Spleen (tissue), 7 donors: ENCODE measurements around the gene HEYL.

ENCODE experiments used
- POLR2A ChIP-seq, 3 donors: fragments of 450-650 bp; IDR thresholded peaks; one replicate each; pipeline ENCODE4 v1.5.1; 2017; ENCODE audit warnings: antibody characterized with exemption in 3 of 3, mild to moderate bottlenecking in 1 of 3
- POLR2AphosphoS5 ChIP-seq, 3 donors: sonication (generic); formaldehyde crosslinking; IDR thresholded peaks; one replicate each; pipeline ENCODE4 v1.5.1; 2017; ENCODE audit warnings: antibody characterized with exemption in 3 of 3
- TF ChIP-seq, protein P1 (sequence below), 11 experiments: fragments of 200-600 bp in 7 of 11; fragments of 450-650 bp in 4 of 11; sonication (generic) in 4 of 11; IDR thresholded peaks in 8 of 11; conservative IDR thresholded peaks in 3 of 11; 1 replicate in 7 of 11; 2 replicates in 4 of 11; pipeline versions ENCODE4 v1.4.0 to v1.8.0; 2016 to 2021; ENCODE audit warnings: antibody characterized with exemption in 11 of 11, inconsistent platforms in 4 of 11, mild to moderate bottlenecking in 1 of 11
- donor health status: DM: no; HTN: no; CAD: no; lungs with moderate emphysema.
- donor health status: DM: no; HTN: no; CAD: no.
- donor health status: DM: no; HTN: no; CAD: no.

DNA sequence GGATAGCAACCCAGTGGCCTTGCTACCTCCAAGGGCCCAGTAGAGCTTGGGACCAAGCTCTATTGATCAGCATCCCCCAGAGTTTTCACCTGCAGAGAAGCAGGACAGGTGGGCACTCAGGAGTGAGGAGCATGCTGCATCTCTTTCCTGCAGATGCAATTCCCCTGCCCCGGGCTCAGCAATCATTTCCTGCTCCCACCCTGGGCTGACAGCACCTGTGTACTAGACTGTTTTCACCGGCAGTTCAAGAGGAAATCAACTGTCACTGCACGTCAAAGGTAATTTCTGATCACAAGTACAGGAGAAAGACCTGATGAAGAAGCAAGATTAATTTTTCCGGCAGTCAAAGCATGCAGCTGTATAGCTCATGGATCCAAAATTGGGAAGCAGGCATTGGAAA lies 41.3 kb upstream of the HEYL start:
- TF ChIP-seq, protein P1, sequence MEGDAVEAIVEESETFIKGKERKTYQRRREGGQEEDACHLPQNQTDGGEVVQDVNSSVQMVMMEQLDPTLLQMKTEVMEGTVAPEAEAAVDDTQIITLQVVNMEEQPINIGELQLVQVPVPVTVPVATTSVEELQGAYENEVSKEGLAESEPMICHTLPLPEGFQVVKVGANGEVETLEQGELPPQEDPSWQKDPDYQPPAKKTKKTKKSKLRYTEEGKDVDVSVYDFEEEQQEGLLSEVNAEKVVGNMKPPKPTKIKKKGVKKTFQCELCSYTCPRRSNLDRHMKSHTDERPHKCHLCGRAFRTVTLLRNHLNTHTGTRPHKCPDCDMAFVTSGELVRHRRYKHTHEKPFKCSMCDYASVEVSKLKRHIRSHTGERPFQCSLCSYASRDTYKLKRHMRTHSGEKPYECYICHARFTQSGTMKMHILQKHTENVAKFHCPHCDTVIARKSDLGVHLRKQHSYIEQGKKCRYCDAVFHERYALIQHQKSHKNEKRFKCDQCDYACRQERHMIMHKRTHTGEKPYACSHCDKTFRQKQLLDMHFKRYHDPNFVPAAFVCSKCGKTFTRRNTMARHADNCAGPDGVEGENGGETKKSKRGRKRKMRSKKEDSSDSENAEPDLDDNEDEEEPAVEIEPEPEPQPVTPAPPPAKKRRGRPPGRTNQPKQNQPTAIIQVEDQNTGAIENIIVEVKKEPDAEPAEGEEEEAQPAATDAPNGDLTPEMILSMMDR (IDR thresholded peaks at IDR 0.05 in 8 of 11, conservative IDR thresholded peaks at IDR 0.05 in 3 of 11): no peak
- TF ChIP-seq POLR2A (IDR thresholded peaks at IDR 0.05) (no peak), POLR2AphosphoS5 (IDR thresholded peaks at IDR 0.05) (no peak)
